NOMO-1 treated with dmso at 0.1 percent for 144 hours (cell line): ENCODE measurements around the gene LMAN2L.

Source experiments
- DNase-seq: peaks from one replicate; lab custom pipeline; 2025; ENCODE audit not compliant: unreplicated experiment; lab: John Stamatoyannopoulos, UW

LMAN2L gene

GRCh38 chr2:96710985-96711384, 28.9 kb downstream of the LMAN2L start:
- no peak for DNase-seq

- DNase-seq, result no peak
Measured at GRCh38 chr2:96703021-96703751, 36.7 kb downstream of the LMAN2L start.

GRCh38 chr2:96702098-96702785, 37.6 kb downstream of the LMAN2L start:
- DNase-seq, result no peak

- no peak for DNase-seq
Measured at GRCh38 chr2:96701636-96702035, 38.2 kb downstream of the LMAN2L start.

GRCh38 chr2:96700086-96700485, 39.8 kb downstream of the LMAN2L start:
- DNase-seq, result no peak

- no peak for DNase-seq
Measured at GRCh38 chr2:96699621-96700020, 40.2 kb downstream of the LMAN2L start.

- no peak for DNase-seq
Measured at GRCh38 chr2:96699021-96699420, 40.8 kb downstream of the LMAN2L start.

- DNase-seq, result no peak
Measured at GRCh38 chr2:96698221-96698861, 41.5 kb downstream of the LMAN2L start.

- no peak for DNase-seq
Measured at GRCh38 chr2:96697476-96697875, 42.4 kb downstream of the LMAN2L start.

GRCh38 chr2:96695602-96696001, 44.3 kb downstream of the LMAN2L start:
- no peak for DNase-seq

- DNase-seq, result no peak
Measured at GRCh38 chr2:96694816-96695455, 44.9 kb downstream of the LMAN2L start.

GRCh38 chr2:96694279-96694678, 45.6 kb downstream of the LMAN2L start:
- no peak for DNase-seq

- no peak for DNase-seq
Measured at GRCh38 chr2:96693286-96694200, 46.3 kb downstream of the LMAN2L start.

GRCh38 chr2:96692094-96692971, 47.5 kb downstream of the LMAN2L start:
- no peak for DNase-seq

- DNase-seq, result no peak
Measured at GRCh38 chr2:96691022-96691612, 48.7 kb downstream of the LMAN2L start.

- no peak for DNase-seq
Measured at GRCh38 chr2:96690306-96691021, 49.4 kb downstream of the LMAN2L start.

GRCh38 chr2:96689431-96689991, 50.4 kb downstream of the LMAN2L start:
- DNase-seq, result no peak
